Uterus (tissue), 4 donors: Measurements from ENCODE around the gene GPRC5C. TPM values are rescaled to one million over a fixed set of nuclear protein-coding genes. Genes with fewer than 3 reads are reported as not detected.

Experiments
- DNase-seq, 2 donors: peaks; one replicate each; pipeline ENCODE4 v3.0.0-alpha.2; 2019 to 2020
- H3K27ac ChIP-seq, 2 donors: fragments of 200-600 bp; sonication (generic); 1 replicate in 1 of 2; 2 replicates in 1 of 2; pipeline ENCODE4 v1.5.1; 2016 to 2018
- H3K27me3 ChIP-seq, 2 donors: fragments of 200-600 bp; sonication (generic); one replicate each; pipeline ENCODE4 v1.5.1; 2018 to 2019; ENCODE audit warnings: control low read depth in 1 of 2
- H3K36me3 ChIP-seq, 2 donors: fragments of 200-600 bp; sonication (generic); one replicate each; pipeline ENCODE4 v1.5.1; 2019; ENCODE audit warnings: control low read depth in 1 of 2
- H3K4me1 ChIP-seq, 2 donors: fragments of 200-600 bp; sonication (generic); one replicate each; pipeline ENCODE4 v1.5.1; 2018 to 2019; ENCODE audit warnings: control low read depth in 1 of 2
- H3K4me3 ChIP-seq, 2 donors: fragments of 200-600 bp; sonication (generic); 1 replicate in 1 of 2; 2 replicates in 1 of 2; pipeline ENCODE4 v1.5.1; 2018 to 2019; ENCODE audit warnings: mild to moderate bottlenecking in 1 of 2
- H3K9me3 ChIP-seq, 2 donors: fragments of 200-600 bp; sonication (generic); one replicate each; pipeline ENCODE4 v1.5.1; 2019; ENCODE audit warnings: control low read depth in 1 of 2
- CTCF ChIP-seq, 4 experiments: fragments of 200-600 bp in 2 of 4; fragments of 450-650 bp in 2 of 4; sonication (generic) in 2 of 4; IDR thresholded peaks; one replicate each; pipeline ENCODE4 v1.5.1; 2016 to 2019; ENCODE audit warnings: antibody characterized with exemption in 4 of 4, mild to moderate bottlenecking in 2 of 4, moderate library complexity in 1 of 4
- POLR2A ChIP-seq, 2 donors: fragments of 450-650 bp; IDR thresholded peaks; one replicate each; pipeline ENCODE4 v1.6.1; 2016; ENCODE audit warnings: antibody characterized with exemption in 2 of 2, mild to moderate bottlenecking in 1 of 2, moderate library complexity in 1 of 2
- intact Hi-C: fragments of 100-400 bp; cut with DNase I; formaldehyde crosslinking; loops from one replicate; pipeline ENCODE4 v1.15.1; 2023; ENCODE audit warnings: low total_unique reads
- total RNA-seq, 4 donors: library from RNA; depleted of rRNA in 3 of 4; stranded (reverse); fragments of >200 nt in 3 of 4; gene quantifications; one replicate each; pipeline versions ENCODE4 v1.1.0 to v1.2.4, GENCODE V29; 2014 to 2023
- donor health status: DM: yes; HTN: yes; CAD: no.

GPRC5C gene
- total RNA-seq, 4 donors from 2014 or later: 2.8 to 56.8 (median 27.6) TPM

GRCh38 chr17:74466828-74467184, 34.9 kb downstream of the GPRC5C start:
- H3K36me3 ChIP-seq: no peaks in the 10 kb centered on the region
- DNase-seq: no peak
- intact Hi-C loops: no loop called here
- H3K9me3 ChIP-seq: no peaks in the 10 kb centered on the region
- TF ChIP-seq POLR2A (IDR thresholded peaks at IDR 0.05): no peak
- no peak for TF ChIP-seq CTCF (IDR thresholded peaks at IDR 0.05)
- H3K27ac ChIP-seq: no peak overlapping the region
- H3K4me3 ChIP-seq: no peak overlapping the region
- no peaks in the 10 kb centered on the region for H3K27me3 ChIP-seq
- H3K4me1 ChIP-seq: no peaks in the 10 kb centered on the region

- Histone ChIP-seq H3K27me3 (no peaks in the 10 kb centered on the region), H3K4me1 (no peaks in the 10 kb centered on the region), H3K27ac (no peak overlapping the region), H3K9me3 (no peaks in the 10 kb centered on the region), H3K4me3 (no peak overlapping the region), H3K36me3 (no peaks in the 10 kb centered on the region)
- intact Hi-C loops: no loop called here
- no peak for TF ChIP-seq CTCF (IDR thresholded peaks at IDR 0.05)
- TF ChIP-seq POLR2A (IDR thresholded peaks at IDR 0.05): no peak
- DNase-seq: no peak
Measured at GRCh38 chr17:74467221-74467951, 35.5 kb downstream of the GPRC5C start.

GRCh38 chr17:74471341-74471740, 39.5 kb downstream of the GPRC5C start:
- Histone ChIP-seq H3K27me3 (no peaks in the 10 kb centered on the region), H3K36me3 (no peaks in the 10 kb centered on the region), H3K9me3 (no peaks in the 10 kb centered on the region), H3K4me3 (no peak overlapping the region), H3K27ac (no peak overlapping the region), H3K4me1 (no peaks in the 10 kb centered on the region)
- DNase-seq: no peak
- no peak for TF ChIP-seq CTCF (IDR thresholded peaks at IDR 0.05)
- TF ChIP-seq POLR2A (IDR thresholded peaks at IDR 0.05): no peak
- intact Hi-C loops: no loop called here

GRCh38 chr17:74472890-74473289, 41.0 kb downstream of the GPRC5C start:
- intact Hi-C loops: no loop called here
- TF ChIP-seq POLR2A (IDR thresholded peaks at IDR 0.05) (no peak), CTCF (IDR thresholded peaks at IDR 0.05) (no peak)
- H3K36me3 ChIP-seq: no peaks in the 10 kb centered on the region

GRCh38 chr17:74473294-74473693, 41.4 kb downstream of the GPRC5C start:
- Histone ChIP-seq H3K9me3 (no peaks in the 10 kb centered on the region), H3K4me1 (no peaks in the 10 kb centered on the region), H3K27ac (no peak overlapping the region), H3K36me3 (no peaks in the 10 kb centered on the region), H3K27me3 (no peaks in the 10 kb centered on the region), H3K4me3 (no peak overlapping the region)
- intact Hi-C loops: no loop called here
- no peak for DNase-seq
- TF ChIP-seq CTCF (IDR thresholded peaks at IDR 0.05) (no peak), POLR2A (IDR thresholded peaks at IDR 0.05) (no peak)

More at GRCh38 chr17:74472890-74473289, 41.0 kb downstream of the GPRC5C start:
- Histone ChIP-seq H3K27ac (no peak overlapping the region), H3K4me3 (no peak overlapping the region), H3K9me3 (no peaks in the 10 kb centered on the region), H3K4me1 (no peaks in the 10 kb centered on the region), H3K27me3 (no peaks in the 10 kb centered on the region)
- no peak for DNase-seq
